Upper lobe of left lung (tissue), 6 donors: ENCODE data around the gene RHOU. TPM values are rescaled to one million over a fixed set of nuclear protein-coding genes. Genes with fewer than 3 reads are reported as not detected.

Source experiments
- ATAC-seq, 2 donors: fragments of 200-7000 bp; cut with Tn5 transposase; one replicate each; pipeline ENCODE4 v1.9.1; 2022; ENCODE audit warnings: mild to moderate bottlenecking in 2 of 2, moderate library complexity in 2 of 2; ENCODE audit not compliant: low FRiP score in 2 of 2
- DNase-seq, 2 donors: peaks; one replicate each; pipeline ENCODE4 v3.0.0-alpha.2; 2019 to 2020
- H3K27ac ChIP-seq, 4 donors: fragments of 200-600 bp; sonication (generic); one replicate each; pipeline ENCODE4 v1.5.1; 2016 to 2019
- H3K27me3 ChIP-seq, 4 donors: fragments of 200-600 bp; sonication (generic); one replicate each; pipeline ENCODE4 v1.5.1; 2017 to 2019
- H3K36me3 ChIP-seq, 4 donors: fragments of 200-600 bp; sonication (generic); one replicate each; pipeline ENCODE4 v1.5.1; 2016 to 2019
- H3K4me1 ChIP-seq, 4 donors: fragments of 200-600 bp; sonication (generic); one replicate each; pipeline ENCODE4 v1.5.1; 2018 to 2019
- H3K4me3 ChIP-seq, 4 donors: fragments of 200-600 bp; sonication (generic); one replicate each; pipeline ENCODE4 v1.5.1; 2017 to 2019; ENCODE audit warnings: mild to moderate bottlenecking in 2 of 4, moderate library complexity in 1 of 4
- H3K9me3 ChIP-seq, 4 donors: fragments of 200-600 bp; sonication (generic); one replicate each; pipeline ENCODE4 v1.5.1; 2018 to 2019
- EP300 ChIP-seq, 4 donors: sonication (generic); formaldehyde crosslinking; IDR thresholded peaks; one replicate each; pipeline ENCODE4 v1.5.1; 2017; ENCODE audit warnings: antibody characterized with exemption in 4 of 4, control low read depth in 2 of 4
- POLR2A ChIP-seq, 4 donors: fragments of 450-650 bp; IDR thresholded peaks; one replicate each; pipeline ENCODE4 v1.5.1; 2016 to 2017; ENCODE audit warnings: antibody characterized with exemption in 4 of 4, mild to moderate bottlenecking in 2 of 4
- POLR2AphosphoS5 ChIP-seq, 2 donors: sonication (generic); formaldehyde crosslinking; IDR thresholded peaks; one replicate each; pipeline ENCODE4 v1.5.1; 2017; ENCODE audit warnings: antibody characterized with exemption in 2 of 2
- WGBS, 2 donors: methylation state at CpG; one replicate each; pipeline ENCODE4 v1.1.5; 2017 to 2018; 5-methylcytosine and 5-hydroxymethylcytosine counted together
- total RNA-seq, 6 donors: library from RNA; depleted of rRNA in 4 of 6; stranded (reverse); fragments of >200 nt in 4 of 6; gene quantifications; one replicate each; pipeline versions ENCODE4 v1.1.0 to v1.2.1, GENCODE V29; 2016 to 2021
- TF ChIP-seq, protein P1 (sequence below), 6 experiments: fragments of 450-650 bp in 4 of 6; fragments of 200-600 bp in 2 of 6; sonication (generic) in 2 of 6; IDR thresholded peaks; one replicate each; pipeline ENCODE4 v1.5.1; 2016 to 2019; ENCODE audit warnings: antibody characterized with exemption in 6 of 6
- donor health status: DM: no; HTN: no; CAD: no; lungs with moderate emphysema.
- donor health status: DM: no; HTN: yes; CAD: no; lungs with severe emphysema.

RHOU gene
- total RNA-seq, 6 donors from 2014 or later, result 11.0 to 44.9 (median 18.7) TPM

GRCh38 chr1:228753786-228754360, 18.6 kb downstream of the RHOU start:
- H3K36me3 ChIP-seq, result no peaks in the 10 kb centered on the region
- H3K27me3 ChIP-seq, result peaks cover 0 to 1% (median 0%) of the 10 kb centered on the region in 4 donors
- DNase-seq, result no peak
- no peaks in the 10 kb centered on the region for H3K9me3 ChIP-seq
- H3K4me1 ChIP-seq, result no peaks in the 10 kb centered on the region
- no peak overlapping the region for H3K27ac ChIP-seq
- TF ChIP-seq POLR2A (IDR thresholded peaks at IDR 0.05), result no peak
- TF ChIP-seq, protein P1, sequence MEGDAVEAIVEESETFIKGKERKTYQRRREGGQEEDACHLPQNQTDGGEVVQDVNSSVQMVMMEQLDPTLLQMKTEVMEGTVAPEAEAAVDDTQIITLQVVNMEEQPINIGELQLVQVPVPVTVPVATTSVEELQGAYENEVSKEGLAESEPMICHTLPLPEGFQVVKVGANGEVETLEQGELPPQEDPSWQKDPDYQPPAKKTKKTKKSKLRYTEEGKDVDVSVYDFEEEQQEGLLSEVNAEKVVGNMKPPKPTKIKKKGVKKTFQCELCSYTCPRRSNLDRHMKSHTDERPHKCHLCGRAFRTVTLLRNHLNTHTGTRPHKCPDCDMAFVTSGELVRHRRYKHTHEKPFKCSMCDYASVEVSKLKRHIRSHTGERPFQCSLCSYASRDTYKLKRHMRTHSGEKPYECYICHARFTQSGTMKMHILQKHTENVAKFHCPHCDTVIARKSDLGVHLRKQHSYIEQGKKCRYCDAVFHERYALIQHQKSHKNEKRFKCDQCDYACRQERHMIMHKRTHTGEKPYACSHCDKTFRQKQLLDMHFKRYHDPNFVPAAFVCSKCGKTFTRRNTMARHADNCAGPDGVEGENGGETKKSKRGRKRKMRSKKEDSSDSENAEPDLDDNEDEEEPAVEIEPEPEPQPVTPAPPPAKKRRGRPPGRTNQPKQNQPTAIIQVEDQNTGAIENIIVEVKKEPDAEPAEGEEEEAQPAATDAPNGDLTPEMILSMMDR (IDR thresholded peaks at IDR 0.05), result no peak
- no peak for TF ChIP-seq POLR2AphosphoS5 (IDR thresholded peaks at IDR 0.05)
- no peak for TF ChIP-seq EP300 (IDR thresholded peaks at IDR 0.05)
- no peak for ATAC-seq
- WGBS, 2 donors, result 31 to 39% methylated on average over 6 of the region's 6 CpGs
- H3K4me3 ChIP-seq, result no peak overlapping the region

GRCh38 chr1:228754646-228755268, 19.5 kb downstream of the RHOU start:
- Histone ChIP-seq H3K27ac (no peak overlapping the region), H3K27me3 (peaks cover 0 to 1% (median 0%) of the 10 kb centered on the region in 4 donors), H3K9me3 (no peaks in the 10 kb centered on the region), H3K36me3 (no peaks in the 10 kb centered on the region), H3K4me1 (no peaks in the 10 kb centered on the region), H3K4me3 (no peak overlapping the region)
- TF ChIP-seq, protein P1 (IDR thresholded peaks at IDR 0.05), result no peak
- TF ChIP-seq POLR2A (IDR thresholded peaks at IDR 0.05) (no peak), EP300 (IDR thresholded peaks at IDR 0.05) (no peak), POLR2AphosphoS5 (IDR thresholded peaks at IDR 0.05) (no peak)
- DNase-seq, result peak in 1 of 2 donors; percentile 70
- WGBS, 2 donors, result 80 to 81% methylated on average over 23 to 27 of the region's 28 CpGs
- no peak for ATAC-seq

- TF ChIP-seq POLR2A (IDR thresholded peaks at IDR 0.05), result no peak
- TF ChIP-seq, protein P1 (IDR thresholded peaks at IDR 0.05), result no peak
- no peak for TF ChIP-seq EP300 (IDR thresholded peaks at IDR 0.05)
- TF ChIP-seq POLR2AphosphoS5 (IDR thresholded peaks at IDR 0.05), result no peak
- no peak for DNase-seq
- H3K36me3 ChIP-seq, result no peaks in the 10 kb centered on the region
- no peak for ATAC-seq
- H3K4me3 ChIP-seq, result no peak overlapping the region
- no peaks in the 10 kb centered on the region for H3K27me3 ChIP-seq
- no peaks in the 10 kb centered on the region for H3K4me1 ChIP-seq
- H3K27ac ChIP-seq, result no peak overlapping the region
- 78 to 80% methylated on average over 3 of the region's 3 CpGs for WGBS, 2 donors
- no peaks in the 10 kb centered on the region for H3K9me3 ChIP-seq
These were observed 20.5 kb downstream of the RHOU start for GRCh38 chr1:228755800-228756199.

DNA sequence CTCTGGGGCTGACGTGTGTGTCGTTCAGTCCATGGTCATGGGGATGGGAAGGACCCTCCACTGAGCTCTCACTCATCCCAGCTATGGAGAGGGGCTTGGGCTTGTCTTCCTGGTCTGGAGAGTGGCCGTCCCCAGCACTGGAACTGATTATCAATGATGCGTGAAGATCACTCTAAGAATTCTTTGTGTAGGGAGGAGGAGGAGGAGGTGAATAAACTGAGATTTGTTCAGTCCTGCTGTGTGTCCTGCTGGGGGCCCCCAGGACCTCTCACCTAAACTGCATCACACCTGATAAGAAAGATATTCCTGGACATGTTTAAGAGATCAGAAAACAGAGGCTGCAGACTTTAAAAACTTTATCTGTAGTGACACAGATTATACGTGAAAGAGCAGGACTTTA, 21.2 kb downstream of the RHOU start:
- no peak for TF ChIP-seq EP300 (IDR thresholded peaks at IDR 0.05)
- TF ChIP-seq, protein P1 (IDR thresholded peaks at IDR 0.05), result no peak
- no peak for TF ChIP-seq POLR2A (IDR thresholded peaks at IDR 0.05)
- TF ChIP-seq POLR2AphosphoS5 (IDR thresholded peaks at IDR 0.05), result no peak

DNA sequence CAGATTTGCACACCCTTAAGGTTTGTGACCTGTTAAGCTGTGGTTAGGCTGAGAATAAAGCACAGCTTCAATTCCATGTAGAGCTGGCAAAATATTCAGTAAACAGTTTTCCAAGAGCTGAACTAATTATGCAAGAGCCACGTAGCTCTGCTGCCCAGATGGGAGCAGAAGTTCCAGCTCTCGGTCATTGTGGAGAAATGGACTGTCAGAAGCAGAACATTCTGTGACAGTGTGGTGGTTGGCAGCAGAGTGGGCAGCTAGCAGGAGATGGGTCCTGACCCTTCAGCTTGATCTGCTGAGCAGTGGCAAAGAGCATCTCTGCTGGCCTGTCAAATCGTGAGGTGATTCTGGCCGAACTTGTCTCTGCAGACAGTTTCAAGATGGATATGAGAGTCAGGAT, 23.2 kb downstream of the RHOU start:
- WGBS, 2 donors, result 76 to 81% methylated on average over 3 to 4 of the region's 4 CpGs
- Histone ChIP-seq H3K4me3 (no peak overlapping the region), H3K27me3 (no peaks in the 10 kb centered on the region), H3K9me3 (no peaks in the 10 kb centered on the region), H3K4me1 (no peaks in the 10 kb centered on the region), H3K27ac (no peak overlapping the region), H3K36me3 (no peaks in the 10 kb centered on the region)
- ATAC-seq (no peak), DNase-seq (no peak)
- TF ChIP-seq POLR2AphosphoS5 (IDR thresholded peaks at IDR 0.05), result no peak
- TF ChIP-seq, protein P1 (IDR thresholded peaks at IDR 0.05), result no peak
- TF ChIP-seq POLR2A (IDR thresholded peaks at IDR 0.05), result no peak
- TF ChIP-seq EP300 (IDR thresholded peaks at IDR 0.05), result no peak

More for the DNA sequence above, 21.2 kb downstream of the RHOU start:
- no peaks in the 10 kb centered on the region for H3K36me3 ChIP-seq
- 71 to 78% methylated on average over 5 of the region's 5 CpGs for WGBS, 2 donors
- H3K4me3 ChIP-seq, result no peak overlapping the region
- no peaks in the 10 kb centered on the region for H3K9me3 ChIP-seq
- DNase-seq (no peak), ATAC-seq (no peak)
- H3K27me3 ChIP-seq, result no peaks in the 10 kb centered on the region
- no peak overlapping the region for H3K27ac ChIP-seq
- no peaks in the 10 kb centered on the region for H3K4me1 ChIP-seq
